Breast epithelium (tissue), 3 donors: ENCODE results near the gene TKTL1.

Source experiments
- CTCF ChIP-seq, 3 donors: fragments of 450-650 bp; IDR thresholded peaks; one replicate each; pipeline ENCODE4 v1.5.1; 2016 to 2017; ENCODE audit warnings: antibody characterized with exemption in 3 of 3, mild to moderate bottlenecking in 3 of 3, moderate library complexity in 3 of 3
- POLR2A ChIP-seq: fragments of 450-650 bp; IDR thresholded peaks from one replicate; pipeline ENCODE4 v1.6.1; 2016; ENCODE audit warnings: antibody characterized with exemption, mild to moderate bottlenecking, moderate library complexity
- POLR2AphosphoS5 ChIP-seq, 3 donors: sonication (generic); formaldehyde crosslinking; IDR thresholded peaks; one replicate each; pipeline ENCODE4 v1.6.1; 2017; ENCODE audit warnings: antibody characterized with exemption in 3 of 3

- TF ChIP-seq CTCF (IDR thresholded peaks at IDR 0.05): no peak
- no peak for TF ChIP-seq POLR2AphosphoS5 (IDR thresholded peaks at IDR 0.05)
- no peak for TF ChIP-seq POLR2A
Observed at GRCh38 chrX:154309041-154309775, 13.6 kb downstream of the TKTL1 start.
